CD4-positive, alpha-beta T cell treated with Interleukin-21 for 1 hour (primary cell): Measurements from ENCODE around the gene MBP.
A peak's percentile ranks its signal among the peaks of the same experiment; 100 is the strongest.
"Not testable (repeated sequence)": the region's sequence is repeated elsewhere in the genome, so short reads cannot be mapped to it uniquely, and the experiment has no call there.

Experiments used
- DNase-seq: peaks from one replicate; pipeline ENCODE4 v3.0.0-alpha.2; 2020

MBP gene

DNA sequence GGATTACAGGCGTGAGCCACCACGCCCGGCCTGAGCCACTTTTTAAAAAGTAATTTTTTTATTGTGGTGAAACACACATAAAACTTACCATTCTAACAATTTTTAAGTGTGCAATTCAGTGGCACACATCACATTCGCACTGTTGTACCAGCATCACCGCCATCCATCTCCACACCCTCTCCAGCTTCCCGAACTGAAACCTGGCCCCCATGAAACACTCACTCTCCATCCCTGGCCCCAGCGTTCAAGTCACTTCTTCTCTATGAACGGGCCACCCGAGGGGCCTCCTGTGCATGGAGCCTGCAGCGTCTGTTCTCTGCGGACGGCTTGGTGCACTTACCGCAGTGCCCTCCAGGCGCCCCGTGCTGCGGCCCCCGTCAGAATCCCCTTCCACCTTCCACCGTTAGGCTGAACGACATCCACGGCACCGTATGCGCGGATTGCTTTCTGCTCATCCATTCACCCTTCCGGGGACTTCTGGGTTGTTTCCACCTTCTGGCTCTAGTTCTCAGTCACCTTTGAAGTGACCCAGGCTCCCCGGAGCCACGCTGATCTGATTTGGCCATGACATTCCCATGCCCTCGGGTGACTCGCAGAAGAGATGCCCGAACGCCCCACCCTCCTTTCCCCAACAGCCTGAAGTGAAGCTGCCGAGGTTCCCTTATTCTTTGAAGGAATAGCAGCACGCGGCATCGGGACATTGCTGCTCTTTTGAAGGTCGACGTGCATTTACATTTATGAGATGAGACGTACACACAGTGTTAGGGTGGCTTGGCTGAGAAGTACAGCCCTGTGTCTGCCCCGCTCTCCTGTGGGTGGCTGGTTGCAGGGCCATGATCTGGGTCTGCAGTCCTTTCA lies 134.4 kb downstream of the MBP start:
- no peak for DNase-seq

DNA sequence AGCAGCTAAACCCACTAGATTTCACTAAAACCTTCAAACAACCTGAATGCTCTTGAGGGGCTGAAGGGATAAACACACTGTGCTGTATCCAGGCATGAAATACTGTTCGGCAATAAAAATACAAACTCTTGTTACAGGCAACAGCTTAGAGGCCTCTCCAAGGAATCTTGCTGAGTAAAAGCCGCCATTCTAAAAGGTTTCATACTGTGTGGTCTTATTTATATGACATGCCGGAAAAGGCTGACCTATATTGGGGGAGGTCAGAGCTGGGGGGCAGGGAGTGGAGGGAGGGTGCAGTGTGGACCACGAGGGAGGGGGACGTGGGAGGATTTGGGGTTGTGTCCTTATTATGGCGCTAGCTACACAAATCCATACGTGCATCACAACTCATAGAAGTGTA lies 136.2 kb downstream of the MBP start:
- DNase-seq, result no peak

DNA sequence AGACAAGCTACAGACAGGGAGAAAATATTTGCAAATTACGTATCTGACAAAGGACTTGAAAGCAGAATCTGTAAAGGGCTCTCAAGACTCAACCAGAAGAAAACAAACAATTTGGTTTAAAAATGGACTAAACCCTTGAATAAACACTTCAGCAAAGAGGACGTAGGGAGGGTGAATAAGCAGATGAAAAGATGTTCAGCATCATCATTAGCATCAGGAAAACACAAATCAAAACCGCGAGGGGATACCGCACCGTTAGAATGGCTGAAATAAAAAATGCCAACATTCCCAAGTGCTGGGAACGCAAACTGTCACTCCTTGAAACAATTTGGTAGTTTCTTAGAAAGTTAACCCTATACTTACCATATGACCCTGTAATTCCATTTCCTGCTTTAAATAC lies 136.7 kb downstream of the MBP start:
- DNase-seq, result no peak

DNA sequence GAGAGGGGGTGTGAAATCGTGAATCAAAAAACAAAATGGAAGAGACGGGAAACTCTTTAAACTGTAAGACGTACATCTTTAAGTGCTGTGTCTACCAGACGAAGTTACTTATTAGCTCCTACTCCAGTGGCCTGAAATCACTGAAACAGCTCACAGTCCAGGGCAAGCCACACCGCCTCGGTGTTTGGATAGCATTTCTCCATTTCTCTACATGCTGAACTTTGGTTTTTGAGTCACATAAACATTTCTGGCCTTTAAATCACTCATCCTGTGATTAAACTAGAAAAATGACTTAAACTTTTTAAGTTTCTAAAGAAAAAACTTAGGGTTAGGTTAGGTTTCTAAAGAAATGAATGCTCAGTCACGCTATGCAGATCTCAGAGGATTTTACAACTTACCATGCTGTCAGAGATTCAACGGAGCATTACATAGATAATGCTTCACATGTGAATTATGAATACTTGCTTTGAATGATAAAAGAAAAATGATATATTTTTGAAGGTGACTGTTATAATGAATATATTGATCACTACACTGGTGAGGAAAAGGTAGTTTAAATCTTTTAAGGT lies 138.4 kb downstream of the MBP start:
- DNase-seq, result no peak

DNA sequence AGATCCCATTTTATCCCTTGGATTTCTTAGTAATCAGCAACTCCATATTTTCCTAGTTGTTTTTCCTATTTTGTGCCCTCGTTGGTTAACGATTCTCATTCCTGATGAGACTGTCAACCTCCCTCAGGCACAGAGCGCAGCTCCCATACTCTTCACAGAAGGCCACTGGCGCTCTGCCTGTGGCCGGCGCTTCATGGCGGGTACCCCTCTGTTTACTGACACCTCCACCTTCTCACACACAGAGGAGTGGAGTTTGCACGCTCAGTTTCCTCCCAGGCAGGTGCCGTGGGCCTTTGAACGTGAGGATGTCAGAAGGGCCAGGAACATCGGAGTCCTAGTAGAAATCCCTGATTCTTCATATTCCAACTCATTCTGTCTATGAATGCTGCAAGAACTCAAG lies 139.0 kb downstream of the MBP start:
- no peak for DNase-seq

DNA sequence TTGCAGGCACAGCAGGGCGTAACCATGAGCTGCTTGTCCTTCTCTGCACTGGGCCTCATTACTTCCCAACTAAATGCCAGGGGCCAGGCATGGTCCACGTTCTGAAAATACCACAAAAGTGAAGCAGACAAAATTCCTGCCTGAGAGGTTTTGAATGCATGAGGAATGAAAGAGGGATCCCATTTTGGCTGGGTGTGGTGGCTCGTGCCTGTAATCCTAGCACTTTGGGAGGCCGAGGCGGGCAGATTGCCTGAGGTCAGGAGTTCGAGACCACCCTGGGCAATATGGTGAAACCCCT lies 139.5 kb downstream of the MBP start:
- DNase-seq, result no peak

DNA sequence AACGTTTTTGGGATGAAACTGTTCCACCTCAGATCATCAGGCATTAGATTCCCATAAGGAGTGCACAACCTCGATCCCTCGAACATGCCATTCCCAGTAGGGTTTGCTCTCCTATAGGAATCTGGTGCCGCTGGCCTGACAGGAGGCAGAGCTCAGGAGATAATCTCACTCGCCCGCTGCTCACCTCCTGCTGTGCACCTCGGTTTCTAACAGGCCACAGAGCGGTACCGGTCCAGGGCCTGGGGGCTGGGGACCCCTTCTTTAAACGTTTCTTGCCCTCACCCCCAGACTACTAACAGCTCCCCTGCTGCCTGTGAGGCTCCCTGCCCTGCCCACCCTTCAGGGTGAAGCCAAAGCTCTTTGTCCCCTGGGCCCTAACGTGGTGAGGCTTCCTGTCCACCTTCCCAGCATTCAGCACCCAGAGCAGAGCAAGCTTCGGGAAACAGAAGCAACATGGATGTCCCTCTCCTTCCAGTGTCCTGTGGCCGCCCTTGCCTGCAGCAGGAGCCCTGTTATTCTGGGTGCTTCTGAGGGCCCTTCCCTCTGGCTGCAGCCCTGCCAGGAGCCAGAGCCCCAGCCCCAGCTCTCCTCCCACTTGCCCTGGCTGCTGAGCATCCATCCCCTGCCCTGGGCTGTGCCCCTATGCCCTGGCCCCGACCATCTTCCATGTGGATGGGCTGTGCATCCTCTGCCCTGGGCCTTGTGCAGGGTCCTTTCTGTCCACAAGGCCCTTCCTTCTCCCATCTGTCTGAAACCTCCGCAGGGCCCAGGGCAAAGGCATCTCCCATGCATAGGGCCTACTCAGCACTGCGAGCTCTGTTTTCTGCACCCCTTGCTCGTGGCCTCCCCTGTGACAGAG lies 140.1 kb downstream of the MBP start:
- no peak for DNase-seq

DNA sequence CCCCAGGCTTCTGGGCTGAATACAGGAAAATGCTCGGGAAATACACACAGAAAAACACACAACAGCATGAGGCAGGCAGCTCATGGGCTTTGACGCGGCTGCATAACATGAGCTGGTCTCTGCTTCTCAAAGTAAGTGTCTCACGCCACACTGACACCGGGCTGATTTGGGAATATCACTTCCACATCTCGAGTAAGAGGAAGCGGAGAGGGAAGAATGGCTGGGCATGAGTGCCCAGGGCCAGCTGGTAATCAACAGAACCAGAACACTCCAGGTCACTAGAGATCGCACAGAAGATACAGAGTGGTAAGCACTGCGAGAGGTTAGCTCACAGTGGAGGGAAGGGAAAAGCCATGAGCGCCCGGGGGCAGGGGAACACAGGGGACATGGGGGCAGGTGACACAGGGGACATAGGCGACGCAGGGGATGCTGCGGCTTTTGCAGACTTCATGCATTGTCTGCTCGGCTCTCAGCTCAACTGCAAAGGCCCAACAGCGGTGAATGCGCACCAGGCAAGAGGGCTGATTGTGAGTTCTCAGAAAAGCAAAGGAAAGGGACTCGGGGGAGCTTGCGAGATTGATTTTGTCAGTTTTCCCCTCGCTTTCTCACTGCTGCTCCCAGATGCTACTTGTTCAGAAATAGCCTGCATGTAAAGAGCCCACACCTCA lies 141.4 kb downstream of the MBP start:
- no peak for DNase-seq

DNA sequence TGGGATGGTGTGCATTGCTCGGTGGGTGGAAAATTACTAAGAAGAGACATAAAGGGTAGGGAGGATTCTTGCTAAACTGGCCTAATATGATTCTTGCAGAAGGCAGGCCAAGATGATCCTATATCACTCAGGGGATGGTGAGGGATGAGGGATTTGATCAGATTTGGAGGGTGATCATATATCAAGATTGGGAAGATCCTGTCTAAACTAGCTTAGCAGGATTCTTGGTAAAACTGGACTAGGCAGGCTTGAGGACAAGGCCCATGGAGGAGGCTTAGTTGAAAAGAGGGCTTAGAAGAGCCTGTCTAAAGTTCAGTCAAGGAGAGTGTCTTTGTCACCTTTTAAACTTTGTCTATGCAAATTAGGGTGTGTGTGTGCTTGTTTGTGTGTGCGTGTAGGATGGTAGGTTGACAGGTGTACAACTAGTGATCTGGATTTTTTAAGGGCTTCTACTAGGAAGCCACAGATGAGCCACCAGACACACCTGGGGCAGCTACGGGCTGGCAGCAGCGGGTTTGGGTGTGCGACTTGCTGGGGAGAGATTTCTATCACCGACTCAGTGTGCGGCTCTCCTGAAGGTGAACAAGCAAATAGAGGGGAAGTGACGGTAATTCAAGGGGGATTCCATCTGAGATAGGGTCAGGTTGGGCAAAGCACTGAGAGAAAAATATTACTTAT lies 142.1 kb downstream of the MBP start:
- not testable (repeated sequence) for DNase-seq

DNA sequence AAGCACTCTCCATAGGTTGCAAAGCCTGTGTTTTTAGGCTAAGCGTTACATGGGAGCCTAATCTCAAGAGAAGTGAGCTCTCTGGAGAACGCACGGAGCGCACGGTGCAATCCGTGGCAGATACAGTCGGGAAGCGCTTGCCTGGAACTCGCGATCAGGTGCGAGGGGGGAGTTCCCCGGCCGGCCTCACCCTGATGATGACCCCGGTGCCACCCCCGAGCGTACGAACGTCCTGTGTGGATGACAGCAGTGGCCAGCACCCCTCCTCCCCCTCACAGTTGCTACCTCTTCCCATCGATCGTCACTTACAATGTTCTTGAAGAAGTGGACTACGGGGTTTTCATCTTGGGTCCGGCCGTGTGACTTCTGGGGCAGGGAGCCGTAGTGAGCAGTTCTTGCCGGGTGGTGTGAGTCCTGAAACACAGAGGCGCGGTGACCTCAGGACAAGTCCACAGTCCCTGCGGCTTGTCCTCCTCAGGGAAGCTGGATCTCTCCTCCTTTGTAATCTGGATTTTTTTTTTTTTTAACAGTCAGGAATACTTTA lies 142.9 kb downstream of the MBP start:
- no peak for DNase-seq

DNA sequence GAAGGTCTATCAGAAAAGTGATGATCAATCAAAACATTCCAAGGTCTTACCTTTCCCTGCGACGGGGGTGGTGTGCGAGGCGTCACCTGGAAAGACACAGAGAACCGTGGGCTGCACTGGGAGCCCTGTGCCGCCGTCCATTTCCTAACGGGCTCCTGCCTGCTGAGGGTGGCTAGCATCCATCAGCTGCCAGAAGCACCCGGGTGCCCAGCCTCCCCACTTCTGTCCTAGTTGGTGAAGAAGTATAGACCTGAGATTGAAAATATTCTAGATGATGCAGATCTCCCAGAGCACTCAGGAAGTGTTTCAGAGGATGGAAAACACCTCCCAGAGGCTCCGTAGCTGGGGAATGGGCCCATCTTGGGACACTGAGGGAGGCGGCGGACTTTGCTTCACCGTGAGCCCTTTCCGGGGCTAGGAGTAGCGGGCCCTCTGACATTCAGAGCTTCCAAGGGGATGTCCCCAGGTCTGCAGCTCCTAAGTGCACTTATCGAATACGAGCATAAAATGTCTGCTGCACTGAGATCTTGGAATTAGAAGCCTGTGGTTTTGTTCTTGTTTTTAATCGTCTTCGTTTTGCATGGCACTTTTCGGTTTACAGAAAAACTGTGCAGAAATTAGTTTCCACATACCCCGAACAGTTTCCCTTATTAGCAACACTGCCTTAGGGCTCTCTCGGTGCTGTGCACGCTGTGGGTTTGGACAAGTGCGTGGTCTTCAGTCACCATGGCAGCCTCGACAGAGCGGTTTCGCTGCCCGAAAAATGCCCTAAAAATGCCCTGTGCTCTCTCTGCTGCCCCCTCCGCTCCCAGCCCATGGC lies 143.5 kb downstream of the MBP start:
- DNase-seq, result no peak

DNA sequence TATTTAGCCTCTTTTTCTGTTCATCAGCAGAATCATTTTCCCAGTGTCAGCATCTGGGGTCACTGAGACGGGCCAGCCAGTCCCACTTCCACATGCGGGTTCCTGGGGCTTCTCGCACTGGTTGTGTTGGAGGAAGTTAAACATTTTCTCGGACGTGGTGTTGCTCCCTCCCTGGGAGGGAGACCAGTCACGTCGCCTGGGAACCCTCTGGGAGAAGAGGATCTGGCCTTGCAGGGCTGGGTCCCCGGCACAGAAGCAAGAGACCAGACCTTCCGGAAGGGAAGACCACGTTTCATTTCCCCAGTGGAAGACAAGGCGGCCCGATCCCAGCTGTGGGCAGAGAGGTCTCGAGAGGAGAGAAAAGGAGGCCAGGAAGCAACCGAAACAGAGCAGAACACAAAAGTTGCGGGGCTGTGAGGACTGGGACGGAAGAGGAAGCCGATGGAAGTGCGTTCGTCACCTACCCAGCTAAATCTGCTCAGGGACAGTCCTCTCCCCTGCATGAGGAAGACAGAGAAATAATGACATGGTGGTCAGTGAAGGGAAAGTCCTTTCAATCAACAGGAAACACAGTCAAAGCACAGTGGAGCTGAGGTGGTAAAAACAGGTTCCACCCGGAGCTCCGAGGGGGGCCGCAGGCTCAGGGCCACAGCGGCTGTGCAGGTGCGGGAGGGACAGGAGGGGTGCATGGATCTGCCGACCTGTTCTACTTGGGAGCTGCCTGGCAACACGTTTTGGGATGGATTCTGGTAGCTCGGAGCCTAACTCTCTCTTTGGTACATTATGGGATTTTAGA lies 144.4 kb downstream of the MBP start:
- DNase-seq, result no peak

DNA sequence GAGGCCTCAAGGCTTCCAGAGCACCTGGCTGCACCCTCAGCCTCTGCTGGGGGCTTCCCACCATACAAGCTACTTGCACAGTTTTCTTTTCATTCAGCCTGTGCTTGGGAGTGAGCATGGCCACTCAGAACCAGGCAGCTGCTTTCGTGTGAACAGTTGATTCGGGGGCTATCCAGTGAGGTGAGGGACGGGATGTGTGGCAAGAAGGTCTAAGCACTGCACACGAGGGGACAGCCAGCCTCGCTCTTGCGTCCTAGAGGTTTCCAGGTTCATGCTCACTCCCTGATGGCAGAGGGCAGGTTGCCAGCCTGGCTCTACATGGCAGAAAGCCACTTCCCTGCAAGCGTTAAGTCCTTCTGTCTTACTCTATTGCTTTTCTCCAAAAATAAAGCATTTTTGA lies 146.2 kb downstream of the MBP start:
- no peak for DNase-seq

DNA sequence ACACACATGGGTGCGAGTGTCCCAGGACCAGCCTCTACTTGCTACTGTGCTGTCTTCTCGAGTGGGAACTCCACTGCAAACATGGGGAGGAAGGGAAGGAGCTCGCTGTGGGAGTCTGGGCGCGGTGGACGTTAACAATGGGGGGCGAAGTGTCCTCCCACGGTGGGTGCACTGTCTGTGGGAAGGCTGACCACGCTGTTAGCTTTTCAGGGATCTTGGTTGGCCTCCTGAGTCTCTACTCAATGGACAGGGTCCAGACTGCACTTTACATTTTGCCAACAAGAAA lies 146.7 kb downstream of the MBP start:
- no peak for DNase-seq

DNA sequence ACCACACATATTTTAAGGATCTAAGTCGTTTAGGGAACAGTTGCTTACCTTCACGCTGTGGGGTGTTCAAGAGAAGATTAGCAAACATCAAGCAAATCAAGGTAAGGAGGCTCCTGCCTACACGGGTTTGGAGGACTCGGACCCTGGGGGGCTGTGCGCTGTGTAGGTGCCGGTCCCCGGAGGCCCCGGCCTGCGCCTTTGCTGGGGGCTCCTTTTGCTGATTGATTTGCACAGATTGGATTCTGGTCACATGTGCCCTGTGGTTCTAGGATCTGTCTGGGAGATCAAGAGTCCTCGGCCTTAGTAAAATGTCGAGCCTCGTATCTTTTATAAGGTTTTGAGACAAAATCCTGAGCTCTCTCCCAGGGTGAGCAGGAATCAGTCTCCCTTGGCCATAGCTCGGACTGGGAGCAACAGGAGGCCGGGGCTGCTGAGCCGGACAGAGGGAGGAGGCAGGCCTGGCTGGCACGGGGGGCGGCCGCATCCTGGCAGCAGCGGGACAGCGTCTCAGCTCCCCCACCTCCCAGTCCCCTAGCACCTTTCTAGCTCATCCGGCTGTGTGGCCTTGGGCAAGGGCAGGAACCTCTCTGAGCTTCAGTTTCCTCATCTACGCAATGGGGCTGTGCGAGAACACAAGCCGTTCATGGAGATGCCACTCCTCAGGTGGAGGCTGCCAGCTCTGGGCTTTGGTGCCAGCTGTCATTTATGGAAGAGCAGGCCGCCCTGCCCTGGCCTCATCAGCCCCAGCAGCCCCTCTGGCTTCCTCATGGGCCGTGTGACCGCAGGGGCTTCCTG lies 147.2 kb downstream of the MBP start:
- DNase-seq, result no peak

DNA sequence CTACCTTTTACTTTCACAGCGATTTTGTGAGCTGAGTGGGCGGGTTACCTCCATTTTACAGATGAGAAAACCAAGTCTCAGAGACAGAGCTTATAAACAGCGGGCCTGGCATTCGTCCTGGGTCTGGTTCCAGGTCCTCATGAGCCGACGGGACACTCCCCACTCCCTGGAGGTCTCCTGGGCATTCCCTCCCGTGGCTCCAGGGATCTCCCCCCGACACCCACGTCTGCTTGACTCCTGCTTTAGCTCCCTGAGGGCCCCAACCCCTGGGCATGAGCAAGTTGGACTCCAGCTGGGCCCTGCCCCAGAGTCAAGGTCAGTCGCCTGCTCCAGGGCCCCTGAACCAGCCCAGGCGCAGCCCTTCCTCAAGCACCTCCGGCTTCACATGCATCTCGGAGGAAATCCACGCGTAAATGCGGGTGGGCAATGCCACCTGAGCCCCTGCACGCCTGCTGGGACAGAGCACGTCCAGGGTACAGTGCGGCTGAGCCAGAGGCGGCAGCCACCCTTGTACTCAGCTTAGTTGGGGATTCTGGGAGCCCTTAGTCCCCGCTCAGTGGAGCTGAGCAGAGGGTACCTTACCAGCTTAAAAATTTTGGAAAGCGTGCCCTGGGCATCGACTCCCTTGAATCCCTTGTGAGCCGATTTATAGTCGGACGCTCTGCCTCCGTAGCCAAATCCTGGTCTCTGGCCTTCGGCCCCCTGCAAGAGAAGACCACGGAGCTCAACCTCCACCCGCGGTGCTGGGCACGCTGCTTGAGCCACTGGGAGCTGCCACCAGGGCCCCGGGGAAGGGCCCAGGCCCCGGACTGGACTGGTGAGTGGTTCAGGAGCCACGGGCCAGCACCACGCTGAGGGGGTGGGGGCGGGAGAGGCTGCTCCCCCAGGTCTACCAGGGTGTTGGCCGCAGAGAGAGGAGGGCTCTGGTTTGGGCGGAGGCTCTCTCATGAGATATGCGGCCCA lies 148.1 kb downstream of the MBP start:
- no peak for DNase-seq

DNA sequence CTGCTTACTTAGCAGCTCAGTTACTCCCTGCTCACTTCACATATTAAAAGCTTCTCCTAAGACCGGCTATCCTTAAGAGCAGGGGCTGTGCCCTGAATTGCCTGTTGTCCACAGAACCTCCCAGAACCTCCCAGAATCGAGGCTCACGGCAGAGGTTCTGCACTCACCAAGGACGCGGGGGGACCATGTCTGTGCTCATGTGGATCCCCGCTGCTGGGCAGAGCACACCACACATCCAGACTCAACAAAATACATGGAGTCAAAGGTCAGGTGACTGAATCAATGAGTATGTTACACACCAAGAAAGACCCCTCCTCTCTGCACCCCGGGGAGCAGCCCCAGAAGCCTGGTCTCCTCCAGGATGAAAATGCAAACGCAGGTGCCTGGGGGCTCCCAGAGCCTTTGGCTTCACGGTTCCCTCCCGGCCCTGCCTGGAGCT lies 149.0 kb downstream of the MBP start:
- no peak for DNase-seq

DNA sequence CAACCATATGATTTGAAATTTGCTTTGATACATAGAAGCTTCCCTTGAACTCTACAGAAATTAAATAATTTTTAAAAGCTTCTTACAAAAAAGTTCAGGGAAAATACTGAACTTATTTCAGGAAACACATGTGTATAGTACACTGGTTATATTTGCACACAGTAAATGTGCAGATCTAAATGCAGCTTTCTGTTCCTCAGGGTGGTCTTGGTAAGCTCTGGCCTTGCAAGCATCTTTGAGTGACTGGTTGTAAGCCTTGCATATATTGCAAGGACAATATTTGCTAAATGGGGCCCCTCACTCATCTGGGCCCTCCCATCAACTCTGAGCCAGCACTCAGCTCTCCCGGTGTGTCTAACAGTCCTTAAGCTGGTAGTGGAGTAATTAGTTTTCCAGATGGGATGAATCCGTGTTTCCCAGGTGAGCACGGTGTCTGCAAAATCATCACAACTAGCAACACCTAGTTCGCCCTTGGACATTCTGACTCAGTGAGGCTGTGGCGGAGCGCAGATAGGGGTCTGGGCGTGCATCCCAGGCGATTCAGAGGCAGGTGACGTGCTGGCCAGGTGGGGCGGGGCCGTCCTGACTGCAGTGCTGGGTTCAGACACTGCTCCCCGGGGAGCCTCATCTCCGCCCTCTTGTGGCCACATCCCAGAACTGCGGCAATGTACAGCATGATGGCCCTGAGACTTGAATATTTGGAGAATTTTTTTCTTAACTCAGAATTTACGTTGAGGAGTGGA lies 149.6 kb downstream of the MBP start:
- DNase-seq, result peak; percentile 84
